Liver (tissue), 3 donors: ENCODE data around the gene CCR3.

ENCODE experiments used
- ATF3 ChIP-seq: IDR thresholded peaks from 2 replicates; pipeline ENCODE4 v1.6.1; 2016; ENCODE audit warnings: antibody characterized with exemption
- CTCF ChIP-seq: fragments of 150-350 bp; IDR thresholded peaks from 2 replicates; pipeline ENCODE4 v1.5.1; 2017; ENCODE audit warnings: improper control_type of control experiment, low read depth, low read length; ENCODE audit not compliant: missing input control
- EGR1 ChIP-seq, 2 donors: IDR thresholded peaks; 2 replicates each; pipeline ENCODE4 v1.6.1; 2016 to 2018; ENCODE audit warnings: antibody characterized with exemption in 2 of 2, low read depth in 2 of 2
- FOXA1 ChIP-seq: IDR thresholded peaks from 2 replicates; pipeline ENCODE4 v1.6.1; 2016; ENCODE audit warnings: antibody characterized with exemption
- GABPA ChIP-seq, 2 donors: IDR thresholded peaks in 1 of 2; conservative IDR thresholded peaks in 1 of 2; 2 replicates each; pipeline ENCODE4 v1.6.1; 2016; ENCODE audit warnings: antibody characterized with exemption in 2 of 2, mild to moderate bottlenecking in 1 of 2, moderate library complexity in 1 of 2
- JUND ChIP-seq, 2 donors: IDR thresholded peaks; 2 replicates each; pipeline ENCODE4 v1.6.1; 2016; ENCODE audit warnings: antibody characterized with exemption in 2 of 2
- RAD21 ChIP-seq, 2 donors: IDR thresholded peaks; 2 replicates each; pipeline ENCODE4 v1.6.1; 2016; ENCODE audit warnings: antibody characterized with exemption in 2 of 2, mild to moderate bottlenecking in 2 of 2
- REST ChIP-seq: IDR thresholded peaks from 2 replicates; pipeline ENCODE4 v1.6.1; 2016; ENCODE audit warnings: antibody characterized with exemption, mild to moderate bottlenecking
- SP1 ChIP-seq: IDR thresholded peaks from 2 replicates; pipeline ENCODE4 v1.6.1; 2018; ENCODE audit warnings: antibody characterized with exemption, mild to moderate bottlenecking
- TAF1 ChIP-seq: conservative IDR thresholded peaks from 2 replicates; pipeline ENCODE4 v1.6.1; 2016; ENCODE audit warnings: antibody characterized with exemption, mild to moderate bottlenecking
- YY1 ChIP-seq: IDR thresholded peaks from 2 replicates; pipeline ENCODE4 v1.6.1; 2016; ENCODE audit warnings: antibody characterized with exemption, mild to moderate bottlenecking
- donor health status: healthy.
- donor health status: healthy.

- TF ChIP-seq CTCF (no peak), ATF3 (no peak), YY1 (no peak), REST (no peak), RAD21 (IDR thresholded peaks at IDR 0.05) (no peak), SP1 (no peak), JUND (IDR thresholded peaks at IDR 0.05) (no peak), FOXA1 (no peak), TAF1 (no peak), GABPA (IDR thresholded peaks at IDR 0.05 in 1 of 2, conservative IDR thresholded peaks at IDR 0.05 in 1 of 2) (no peak), EGR1 (IDR thresholded peaks at IDR 0.05; ENCODE audit: low read depth in 2 of 2) (no peak)
Observed at GRCh38 chr3:46299608-46300460, 57.6 kb downstream of the CCR3 start.
